NCI-H1694 (cell line): ENCODE data around the gene PTPN18.

ENCODE experiments used
- DNase-seq: peaks from one replicate; lab custom pipeline; 2025; lab: John Stamatoyannopoulos, UW

The PTPN18 gene

GRCh38 chr2:130339885-130340745 lies 15.7 kb upstream of the PTPN18 start:
- DNase-seq: no peak

- DNase-seq: no peak
Observed at GRCh38 chr2:130341562-130342019, 14.3 kb upstream of the PTPN18 start.

GRCh38 chr2:130342020-130342532 lies 13.8 kb upstream of the PTPN18 start:
- peak; percentile 87 for DNase-seq

GRCh38 chr2:130342533-130343275 lies 13.2 kb upstream of the PTPN18 start, which contains the start of gene IMP4:
Gene IMP4, plus strand, starts transcription at chr2:130342897. Its CDS starts 36 bp downstream, at chr2:130342933.
- DNase-seq: peak; percentile 99

GRCh38 chr2:130344578-130344977 lies 11.3 kb upstream of the PTPN18 start:
- no peak for DNase-seq

- DNase-seq: no peak
Observed at GRCh38 chr2:130345091-130345490, 10.8 kb upstream of the PTPN18 start.

GRCh38 chr2:130345611-130346010 lies 10.2 kb upstream of the PTPN18 start:
- DNase-seq: no peak

- DNase-seq: no peak
Observed at GRCh38 chr2:130346041-130346740, 9.7 kb upstream of the PTPN18 start.

GRCh38 chr2:130346741-130347066 lies 9.2 kb upstream of the PTPN18 start:
- no peak for DNase-seq

GRCh38 chr2:130347220-130347925 lies 8.5 kb upstream of the PTPN18 start:
- DNase-seq: no peak

- DNase-seq: no peak
Observed at GRCh38 chr2:130349174-130349573, 6.7 kb upstream of the PTPN18 start.

- no peak for DNase-seq
Observed at GRCh38 chr2:130351711-130352110, 4.1 kb upstream of the PTPN18 start.

GRCh38 chr2:130352237-130352636 lies 3.6 kb upstream of the PTPN18 start:
- no peak for DNase-seq

GRCh38 chr2:130353291-130354138 lies 2.3 kb upstream of the PTPN18 start:
- no peak for DNase-seq

- DNase-seq: no peak
Observed at GRCh38 chr2:130354139-130354428, 1.8 kb upstream of the PTPN18 start.

GRCh38 chr2:130355172-130355577 lies 681 bp upstream of the PTPN18 start:
- no peak for DNase-seq

- no peak for DNase-seq
Observed at GRCh38 chr2:130357864-130358263, 2.0 kb downstream of the PTPN18 start.

- no peak for DNase-seq
Observed at GRCh38 chr2:130358420-130359350, 2.8 kb downstream of the PTPN18 start.

GRCh38 chr2:130359466-130359865 lies 3.6 kb downstream of the PTPN18 start:
- no peak for DNase-seq

GRCh38 chr2:130363479-130363878 lies 7.6 kb downstream of the PTPN18 start:
- DNase-seq: no peak
